ENCODE measurements around the gene SLC43A3.

GRCh38 chr11:57399221-57399620 lies 27.7 kb downstream of the SLC43A3 start:
- TF ChIP-seq CTCF (IDR thresholded peaks at IDR 0.05; ENCODE audit: insufficient read depth, low read length) (no peak), POLR2AphosphoS5 (IDR thresholded peaks at IDR 0.05; ENCODE audit: low read depth) (no peak), REST (IDR thresholded peaks at IDR 0.05; ENCODE audit: insufficient replicate concordance, low read depth) (no peak), GABPA (IDR thresholded peaks at IDR 0.05; ENCODE audit: low read depth) (no peak)
